ENCODE results near the gene KRTAP5-9. TPM values are rescaled to one million over a fixed set of nuclear protein-coding genes. Genes with fewer than 3 reads are reported as not detected.
A peak's percentile ranks its signal among the peaks of the same experiment; 100 is the strongest.
"Not testable (repeated sequence)": the region's sequence is repeated elsewhere in the genome, so short reads cannot be mapped to it uniquely, and the experiment has no call there.

Gene KRTAP5-9
- total and polyA plus RNA-seq, 3 experiments from 2014 or later: not detected

DNA sequence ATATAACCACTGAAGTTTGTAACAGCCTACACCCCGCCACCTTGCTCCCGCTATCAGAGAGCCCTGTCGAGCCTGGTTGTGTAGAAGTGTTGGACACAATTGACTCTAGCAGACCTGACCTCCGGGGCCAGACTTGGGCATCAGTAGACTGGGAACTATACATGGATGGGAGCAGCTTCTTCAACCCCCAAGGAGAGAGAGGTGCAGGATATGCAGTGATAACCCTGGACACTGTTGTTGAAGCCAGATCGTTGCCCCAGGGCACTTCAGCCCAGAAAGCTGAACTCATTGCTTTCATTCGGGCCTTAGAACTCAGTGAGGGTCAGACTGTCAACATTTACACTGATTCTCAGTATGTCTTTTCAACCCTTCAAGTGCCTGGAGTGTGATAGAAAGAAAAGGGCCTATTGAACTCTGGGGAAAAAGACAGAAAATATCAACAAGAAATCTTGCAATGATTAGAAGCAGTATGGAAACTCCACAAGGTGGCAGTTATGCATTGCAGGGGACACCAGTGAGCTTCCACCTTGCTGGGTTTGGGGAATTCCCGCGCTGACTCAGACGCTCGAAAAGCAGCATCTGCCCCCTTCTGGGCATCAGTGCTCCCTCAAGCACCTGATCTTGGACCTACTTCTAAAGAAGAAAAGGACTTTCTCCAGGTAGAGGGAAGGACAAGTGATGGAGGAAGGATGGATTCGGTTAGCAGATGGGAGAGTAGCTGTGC, 40.8 kb downstream of the KRTAP5-9 start:
- H3K4me1 Mint-ChIP-seq; H3K9me3 Mint-ChIP-seq; H3K4me3 ChIP-seq (ENCODE audit: low read length); H3K27me3 ChIP-seq (ENCODE audit: insufficient read depth, low read length, poor library complexity, severe bottlenecking); CTCF ChIA-PET; H3K27ac Mint-ChIP-seq; H3K36me3 Mint-ChIP-seq; H3K27ac ChIP-seq (ENCODE audit: low read depth, low read length); H3K9me3 ChIP-seq (ENCODE audit: low read length); H3K4me1 ChIP-seq (ENCODE audit: insufficient read depth, low read length); POLR2A ChIA-PET; H3K4me3 Mint-ChIP-seq; H3K36me3 ChIP-seq (ENCODE audit: insufficient read depth, low read length): not testable (repeated sequence)
- peak in 1 of 5 donors; percentile 54 for DNase-seq
- peaks cover 2 to 14% of the 10 kb centered on the region in 2 donors for H3K27me3 Mint-ChIP-seq

DNA sequence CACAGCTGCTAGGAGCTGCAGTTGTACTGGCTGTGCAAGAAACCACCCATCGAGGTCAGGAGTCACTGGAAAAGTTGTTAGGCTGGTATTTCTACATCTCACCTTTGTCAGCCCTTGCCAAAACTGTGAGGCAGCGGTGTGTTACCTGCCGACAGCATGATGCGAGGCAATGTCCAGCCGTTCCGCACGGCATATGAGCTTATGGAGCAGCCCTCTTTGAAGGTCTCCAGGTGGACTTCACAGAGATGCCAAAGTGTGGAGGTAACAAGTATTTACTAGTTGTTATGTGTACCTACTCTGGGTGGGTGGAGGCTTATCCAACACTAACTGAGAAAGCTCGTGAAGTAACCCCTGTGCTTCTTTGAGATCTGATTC, 41.3 kb downstream of the KRTAP5-9 start:
- H3K27ac Mint-ChIP-seq; H3K9me3 ChIP-seq (ENCODE audit: low read length); H3K9me3 Mint-ChIP-seq; H3K36me3 ChIP-seq (ENCODE audit: insufficient read depth, low read length); POLR2A ChIA-PET; H3K27me3 ChIP-seq (ENCODE audit: insufficient read depth, low read length, poor library complexity, severe bottlenecking); H3K27ac ChIP-seq (ENCODE audit: low read depth, low read length); H3K4me3 Mint-ChIP-seq; DNase-seq; H3K4me1 ChIP-seq (ENCODE audit: insufficient read depth, low read length); CTCF ChIA-PET; H3K36me3 Mint-ChIP-seq; H3K4me1 Mint-ChIP-seq; H3K4me3 ChIP-seq (ENCODE audit: low read length): not testable (repeated sequence)
- peaks cover 2 to 14% of the 10 kb centered on the region in 2 donors for H3K27me3 Mint-ChIP-seq

Other genes starting within 250 kb of the KRTAP5-9 start
- gene DHCR7, start 100.0 kb upstream of the KRTAP5-9 start, total RNA-seq: 10 to 100 TPM; 41.5 to 42.8 TPM
- 19.6 TPM for gene DHCR7, start 100.0 kb upstream of the KRTAP5-9 start, polyA plus RNA-seq
- 10 to 100 TPM; 60.3 to 62.5 TPM for gene NADSYN1, start 95.2 kb upstream of the KRTAP5-9 start, total RNA-seq
- gene NADSYN1, start 95.2 kb upstream of the KRTAP5-9 start, polyA plus RNA-seq: 43.6 TPM
- not detected for gene KRTAP5-7, start 21.2 kb upstream of the KRTAP5-9 start, total RNA-seq
- gene KRTAP5-7, start 21.2 kb upstream of the KRTAP5-9 start, polyA plus RNA-seq: not detected
- not detected for gene KRTAP5-8, start 10.4 kb upstream of the KRTAP5-9 start, total RNA-seq
- gene KRTAP5-8, start 10.4 kb upstream of the KRTAP5-9 start, polyA plus RNA-seq: not detected
- not detected for gene KRTAP5-10, start 17.1 kb downstream of the KRTAP5-9 start, total RNA-seq
- not detected for gene KRTAP5-10, start 17.1 kb downstream of the KRTAP5-9 start, polyA plus RNA-seq
- not detected for gene KRTAP5-11, start 34.5 kb downstream of the KRTAP5-9 start, total RNA-seq
- gene KRTAP5-11, start 34.5 kb downstream of the KRTAP5-9 start, polyA plus RNA-seq: not detected

Data from CD8-positive, alpha-beta memory T cell (primary cell).